GM10248 (cell line): ENCODE results near the gene HEATR5A.

ENCODE experiments used
- CTCF ChIA-PET: fragments of 300-600 bp; sonication (Branson Sonifier 250); formaldehyde crosslinking; extraction: SDS; loops from one replicate; lab custom pipeline; 2021; ENCODE audit warnings: antibody characterized with exemption; lab: Yijun Ruan, JAX
- POLR2A ChIA-PET: fragments of 350-650 bp; sonication (Branson Sonifier 250); formaldehyde crosslinking; extraction: SDS; loops from one replicate; lab custom pipeline; 2020; ENCODE audit warnings: antibody characterized with exemption; lab: Yijun Ruan, JAX
- DNase-seq: peaks from one replicate; pipeline ENCODE4 v3.0.0; 2012; ENCODE audit errors: extremely low spot score
- CTCF ChIP-seq: IDR thresholded peaks from 2 replicates; pipeline ENCODE4 v1.5.1; 2012; ENCODE audit warnings: mild to moderate bottlenecking, low read depth; ENCODE audit errors: extremely low read depth, missing control alignments, control extremely low read depth

HEATR5A gene

GRCh38 chr14:31429791-31430190 lies 9.4 kb upstream of the HEATR5A start:
- CTCF ChIA-PET: interaction anchor here (1.1 to 1.3 kb wide), 3 partner anchors 9 to 24 kb away, joined by 3 to 5 read pairs (median 4); partner anchors contain the start of gene HEATR5A
- TF ChIP-seq CTCF: no peak
- DNase-seq: no peak
- POLR2A ChIA-PET: no interaction called here

DNA sequence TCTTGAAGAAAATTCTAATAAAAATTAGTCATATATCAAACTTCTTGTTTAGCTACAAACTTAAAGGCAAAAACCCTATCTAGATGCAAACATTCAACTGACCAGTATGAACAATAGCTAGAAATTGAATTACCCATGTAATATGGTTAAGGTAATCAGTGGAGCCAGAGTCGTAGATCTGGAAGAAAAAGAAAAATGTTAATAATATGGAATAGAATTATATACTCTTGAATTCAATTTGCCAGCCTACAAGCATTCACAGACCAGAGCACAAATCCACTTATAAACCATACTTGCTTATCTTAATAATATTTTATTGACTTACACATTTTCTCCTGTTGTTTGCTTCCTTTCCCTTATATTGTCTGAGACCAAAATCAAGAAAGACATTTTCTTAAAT lies 7.7 kb upstream of the HEATR5A start:
- CTCF ChIA-PET: interaction anchor here (1.1 to 1.4 kb wide), 2 partner anchors 18 to 30 kb away, joined by 3 to 4 read pairs; partner anchors contain the start of gene DTD2
- TF ChIP-seq CTCF: no peak
- no peak for DNase-seq
- POLR2A ChIA-PET: no interaction called here

DNA sequence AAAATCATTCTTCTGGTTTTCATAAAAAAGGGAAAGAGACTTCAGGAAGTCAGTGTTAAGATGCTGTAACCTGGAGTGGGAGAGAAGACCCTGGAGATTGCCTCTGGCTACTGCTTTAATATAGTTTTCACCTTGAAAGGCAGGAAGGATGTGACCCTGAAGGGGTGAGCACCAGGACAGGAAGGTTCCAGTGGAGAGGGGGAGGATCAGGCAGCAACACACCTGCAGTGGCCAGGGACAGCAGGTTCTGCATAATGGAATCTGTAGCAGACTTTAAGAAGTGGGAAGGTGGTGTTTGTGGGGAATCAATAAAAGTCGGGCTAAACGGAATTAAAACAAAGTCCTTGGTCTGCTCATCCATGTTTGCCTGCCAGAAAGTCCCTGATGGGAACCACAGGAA lies 6.3 kb upstream of the HEATR5A start:
- POLR2A ChIA-PET: no interaction called here
- no peak for DNase-seq
- TF ChIP-seq CTCF: no peak
- CTCF ChIA-PET: interaction anchor here (1.6 kb wide), 1 partner anchor 13 kb away, joined by 3 read pairs; no protein-coding TSS in a partner anchor

GRCh38 chr14:31425905-31426304 lies 5.6 kb upstream of the HEATR5A start:
- no peak for TF ChIP-seq CTCF
- DNase-seq: no peak
- CTCF ChIA-PET: interaction anchor here (1.6 kb wide), 1 partner anchor 12 kb away, joined by 3 read pairs; no protein-coding TSS in a partner anchor
- POLR2A ChIA-PET: interaction anchor here (0.6 kb wide), 1 partner anchor 621 kb away, joined by 3 read pairs; no protein-coding TSS in a partner anchor

- ChIA-PET CTCF (interaction anchor here (1.2 to 3.0 kb wide), 6 partner anchors 9 to 1139 kb away, joined by 3 to 20 read pairs (median 4); no protein-coding TSS in a partner anchor), POLR2A (interaction anchor here (1.3 kb wide), 1 partner anchor 833 kb away, joined by 4 read pairs; no protein-coding TSS in a partner anchor)
- TF ChIP-seq CTCF: no peak
- no peak for DNase-seq
These were observed 850 bp upstream of the HEATR5A start for GRCh38 chr14:31421200-31421599.

DNA sequence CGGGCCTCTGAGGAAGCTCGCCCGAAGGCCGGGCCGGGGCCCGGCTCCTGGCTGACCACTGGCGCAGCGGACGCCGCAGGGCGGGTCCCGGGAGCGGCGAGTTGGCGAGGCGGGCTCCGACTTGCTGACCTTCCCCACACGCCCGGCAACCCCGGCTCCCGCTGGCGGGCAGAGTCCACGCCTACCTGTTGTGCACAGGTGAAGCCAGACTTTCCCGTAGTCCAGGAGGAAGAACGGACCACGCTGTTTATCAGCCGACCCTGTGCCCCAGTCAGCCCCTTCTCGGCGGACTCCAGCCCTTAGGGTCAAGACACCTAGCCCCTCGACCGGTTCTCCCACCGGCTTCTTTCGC lies 407 bp downstream of the HEATR5A start:
- ChIA-PET POLR2A (interaction anchor here (0.7 to 1.7 kb wide), 2 partner anchors 14 to 23 kb away, joined by 3 to 10 read pairs; no protein-coding TSS in a partner anchor), CTCF (interaction anchor here (1.0 to 3.5 kb wide), 13 partner anchors 8 to 43 kb away, joined by 3 to 20 read pairs (median 7); partner anchors contain the start of gene DTD2)
- no peak for TF ChIP-seq CTCF
- peak; percentile 49 for DNase-seq
